ENCODE results near the gene PARD3B. TPM values are rescaled to one million over a fixed set of nuclear protein-coding genes. Genes with fewer than 3 reads are reported as not detected.

The PARD3B gene
- total RNA-seq, 1 donor from 2014 or later, result 6.5 TPM

- no peak for DNase-seq (ENCODE audit: low read depth)
- Histone ChIP-seq H3K36me3 (ENCODE audit: control insufficient read depth, insufficient read depth, low read length) (no peaks in the 10 kb centered on the region), H3K4me3 (ENCODE audit: low read depth, low read length) (no peak overlapping the region), H3K27me3 (ENCODE audit: control insufficient read depth, insufficient read depth, low read length) (no peaks in the 10 kb centered on the region)
- no peak for TF ChIP-seq CTCF (IDR thresholded peaks at IDR 0.05; ENCODE audit: insufficient read depth, low read length, poor library complexity, severe bottlenecking)
Observed at GRCh38 chr2:205337274-205337673, 792.0 kb downstream of the PARD3B start.

GRCh38 chr2:205338156-205338555 lies 792.9 kb downstream of the PARD3B start:
- no peak for TF ChIP-seq CTCF (IDR thresholded peaks at IDR 0.05; ENCODE audit: insufficient read depth, low read length, poor library complexity, severe bottlenecking)
- H3K4me3 ChIP-seq (ENCODE audit: low read depth, low read length), result no peak overlapping the region

GRCh38 chr2:205343103-205343502 lies 797.8 kb downstream of the PARD3B start:
- H3K27me3 ChIP-seq (ENCODE audit: control insufficient read depth, insufficient read depth, low read length), result no peaks in the 10 kb centered on the region
- no peaks in the 10 kb centered on the region for H3K36me3 ChIP-seq (ENCODE audit: control insufficient read depth, insufficient read depth, low read length)
- no peak overlapping the region for H3K4me3 ChIP-seq (ENCODE audit: low read depth, low read length)
- no peak for DNase-seq (ENCODE audit: low read depth)
- TF ChIP-seq CTCF (IDR thresholded peaks at IDR 0.05; ENCODE audit: insufficient read depth, low read length, poor library complexity, severe bottlenecking), result no peak

More at GRCh38 chr2:205338156-205338555, 792.9 kb downstream of the PARD3B start:
- H3K36me3 ChIP-seq (ENCODE audit: control insufficient read depth, insufficient read depth, low read length), result no peaks in the 10 kb centered on the region
- H3K27me3 ChIP-seq (ENCODE audit: control insufficient read depth, insufficient read depth, low read length), result no peaks in the 10 kb centered on the region
- no peak for DNase-seq (ENCODE audit: low read depth)

GRCh38 chr2:205346649-205347048 lies 801.4 kb downstream of the PARD3B start:
- H3K4me3 ChIP-seq (ENCODE audit: low read depth, low read length), result no peak overlapping the region
- DNase-seq (ENCODE audit: low read depth), result no peak
- H3K36me3 ChIP-seq (ENCODE audit: control insufficient read depth, insufficient read depth, low read length), result no peaks in the 10 kb centered on the region
- TF ChIP-seq CTCF (IDR thresholded peaks at IDR 0.05; ENCODE audit: insufficient read depth, low read length, poor library complexity, severe bottlenecking), result no peak
- H3K27me3 ChIP-seq (ENCODE audit: control insufficient read depth, insufficient read depth, low read length), result no peaks in the 10 kb centered on the region

- H3K4me3 ChIP-seq (ENCODE audit: low read depth, low read length), result no peak overlapping the region
- no peaks in the 10 kb centered on the region for H3K36me3 ChIP-seq (ENCODE audit: control insufficient read depth, insufficient read depth, low read length)
- no peaks in the 10 kb centered on the region for H3K27me3 ChIP-seq (ENCODE audit: control insufficient read depth, insufficient read depth, low read length)
- no peak for TF ChIP-seq CTCF (IDR thresholded peaks at IDR 0.05; ENCODE audit: insufficient read depth, low read length, poor library complexity, severe bottlenecking)
- no peak for DNase-seq (ENCODE audit: low read depth)
Observed at GRCh38 chr2:205347899-205348298, 802.6 kb downstream of the PARD3B start.

GRCh38 chr2:205352094-205352493 lies 806.8 kb downstream of the PARD3B start:
- DNase-seq (ENCODE audit: low read depth), result no peak
- TF ChIP-seq CTCF (IDR thresholded peaks at IDR 0.05; ENCODE audit: insufficient read depth, low read length, poor library complexity, severe bottlenecking), result no peak
- Histone ChIP-seq H3K27me3 (ENCODE audit: control insufficient read depth, insufficient read depth, low read length) (no peaks in the 10 kb centered on the region), H3K4me3 (ENCODE audit: low read depth, low read length) (no peak overlapping the region), H3K36me3 (ENCODE audit: control insufficient read depth, insufficient read depth, low read length) (no peaks in the 10 kb centered on the region)

All from kidney epithelial cell (primary cell).